GM23338 (cell line): ENCODE results near the gene PCSK4. TPM values are rescaled to one million over a fixed set of nuclear protein-coding genes. Genes with fewer than 3 reads are reported as not detected.

Experiments used
- polyA plus RNA-seq: library from polyadenylated mRNA; unstranded; fragments of >200 nt; fragmentation: Nextera tagmentation; extraction: Ambion mirVana; gene quantifications from 2 replicates; pipeline ENCODE4 v1.2.1, GENCODE V29; 2016
- total RNA-seq: library from RNA; depleted of rRNA; stranded (reverse); fragments of >200 nt; shearing (Covaris generic); gene quantifications from 2 replicates; pipeline ENCODE4 v1.2.3, GENCODE V29; 2014; rRNA removed

PCSK4 gene
- total and polyA plus RNA-seq, 2 experiments from 2014 or later, result 3.8 to 15.1 TPM

Other genes with a start within 250 kb of the PCSK4 start
- 78.7 and 139 TPM in 2 replicates for gene ATP5F1D, start 248.6 kb downstream of the PCSK4 start, total RNA-seq
- 396 and 420 TPM in 2 replicates for gene ATP5F1D, start 248.6 kb downstream of the PCSK4 start, polyA plus RNA-seq
- 84.5 and 113 TPM in 2 replicates for gene MIDN, start 241.8 kb downstream of the PCSK4 start, total RNA-seq
- gene MIDN, start 241.8 kb downstream of the PCSK4 start, polyA plus RNA-seq, result 28.6 and 33.3 TPM in 2 replicates
- 152 and 202 TPM in 2 replicates for gene CIRBP, start 221.0 kb downstream of the PCSK4 start, total RNA-seq
- 153 and 160 TPM in 2 replicates for gene CIRBP, start 221.0 kb downstream of the PCSK4 start, polyA plus RNA-seq
- gene FAM174C, start 214.8 kb downstream of the PCSK4 start, total RNA-seq, result 39.2 and 60.4 TPM in 2 replicates
- gene FAM174C, start 214.8 kb downstream of the PCSK4 start, polyA plus RNA-seq, result 62.3 and 68.0 TPM in 2 replicates
- 8.2 and 10.3 TPM in 2 replicates for gene EFNA2, start 204.5 kb downstream of the PCSK4 start, total RNA-seq
- 2.7 and 4.8 TPM in 2 replicates for gene EFNA2, start 204.5 kb downstream of the PCSK4 start, polyA plus RNA-seq
- gene NDUFS7, start 106.4 kb downstream of the PCSK4 start, total RNA-seq, result 128 and 132 TPM in 2 replicates
- 201 and 203 TPM in 2 replicates for gene NDUFS7, start 106.4 kb downstream of the PCSK4 start, polyA plus RNA-seq
- gene GAMT, start 88.8 kb downstream of the PCSK4 start, total RNA-seq, result 21.5 and 27.3 TPM in 2 replicates
- 33.6 and 36.9 TPM in 2 replicates for gene GAMT, start 88.8 kb downstream of the PCSK4 start, polyA plus RNA-seq
- gene DAZAP1, start 82.8 kb downstream of the PCSK4 start, total RNA-seq, result 180 and 194 TPM in 2 replicates
- 44.1 and 48.1 TPM in 2 replicates for gene DAZAP1, start 82.8 kb downstream of the PCSK4 start, polyA plus RNA-seq
- 2,953 and 3,723 TPM in 2 replicates for gene RPS15, start 52.0 kb downstream of the PCSK4 start, total RNA-seq
- 3,861 and 4,267 TPM in 2 replicates for gene RPS15, start 52.0 kb downstream of the PCSK4 start, polyA plus RNA-seq
- gene APC2, start 40.2 kb downstream of the PCSK4 start, total RNA-seq, result 14.3 and 18.3 TPM in 2 replicates
- 1.4 TPM in 2 replicates for gene APC2, start 40.2 kb downstream of the PCSK4 start, polyA plus RNA-seq
- gene C19orf25, start 11.1 kb downstream of the PCSK4 start, total RNA-seq, result 61.1 and 64.9 TPM in 2 replicates
- gene C19orf25, start 11.1 kb downstream of the PCSK4 start, polyA plus RNA-seq, result 43.5 and 50.1 TPM in 2 replicates
- 14.3 and 15.2 TPM in 2 replicates for gene REEP6, start 831 bp upstream of the PCSK4 start, total RNA-seq
- gene REEP6, start 831 bp upstream of the PCSK4 start, polyA plus RNA-seq, result 20.0 and 23.4 TPM in 2 replicates
- 0.10 TPM in 1 of 2 replicates, not detected in the other for gene ADAMTSL5, start 22.7 kb upstream of the PCSK4 start, total RNA-seq
- gene ADAMTSL5, start 22.7 kb upstream of the PCSK4 start, polyA plus RNA-seq, result 0.70 and 0.97 TPM in 2 replicates
- gene PLK5, start 33.7 kb upstream of the PCSK4 start, total RNA-seq, result 0.23 and 1.2 TPM in 2 replicates
- gene PLK5, start 33.7 kb upstream of the PCSK4 start, polyA plus RNA-seq, result 0.97 and 1.4 TPM in 2 replicates
- gene MEX3D, start 78.0 kb upstream of the PCSK4 start, total RNA-seq, result 78.1 and 94.9 TPM in 2 replicates
- gene MEX3D, start 78.0 kb upstream of the PCSK4 start, polyA plus RNA-seq, result 12.4 and 12.5 TPM in 2 replicates
- 103 and 118 TPM in 2 replicates for gene MBD3, start 102.5 kb upstream of the PCSK4 start, total RNA-seq
- 27.6 and 28.5 TPM in 2 replicates for gene MBD3, start 102.5 kb upstream of the PCSK4 start, polyA plus RNA-seq
- gene UQCR11, start 115.1 kb upstream of the PCSK4 start, total RNA-seq, result 35.3 and 46.4 TPM in 2 replicates
- 413 and 414 TPM in 2 replicates for gene UQCR11, start 115.1 kb upstream of the PCSK4 start, polyA plus RNA-seq
- gene TCF3, start 162.3 kb upstream of the PCSK4 start, total RNA-seq, result 250 and 383 TPM in 2 replicates
- gene TCF3, start 162.3 kb upstream of the PCSK4 start, polyA plus RNA-seq, result 166 and 186 TPM in 2 replicates